ENCODE results near the gene RGS10. TPM values are rescaled to one million over a fixed set of nuclear protein-coding genes. Genes with fewer than 3 reads are reported as not detected.

RGS10 gene
- total RNA-seq, 1 experiment from 2014 or later: 22.6 TPM

DNA sequence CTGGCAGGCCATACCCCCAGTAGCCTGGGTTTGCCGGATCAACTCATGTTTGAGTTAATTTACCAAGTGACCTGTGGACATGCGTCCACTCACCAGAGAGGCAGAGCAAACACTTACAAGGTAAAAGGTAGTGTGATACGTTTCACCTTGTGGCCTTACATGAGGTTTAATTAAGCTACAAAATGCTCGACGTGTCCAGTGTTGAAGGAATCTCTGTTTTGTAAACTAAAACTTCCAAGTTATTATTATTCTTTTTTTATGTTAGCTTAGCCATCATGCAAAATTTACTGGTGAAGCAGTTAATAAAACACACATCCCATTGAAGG lies 42.9 kb downstream of the RGS10 start:
- Mint-ChIP-seq H3K27me3 (ENCODE audit: low read depth) (no peaks in the 10 kb centered on the region; the same call in 1 of the 2 replicates), H3K9me3 (no peaks in the 10 kb centered on the region), H3K27ac (no peak overlapping the region), H3K4me1 (peaks cover 8% of the 10 kb centered on the region; the same call in 1 of the 2 replicates), H3K36me3 (no peaks in the 10 kb centered on the region), H3K4me3 (no peak overlapping the region)
- ChIA-PET POLR2A (no interaction called here), CTCF (interaction anchor here (1.7 kb wide), 1 partner anchor 54 kb away, joined by 5 read pairs; no protein-coding TSS in a partner anchor)
- TF ChIP-seq NR2C2 (CRISPR knock-in tag; IDR thresholded peaks at IDR 0.05) (no peak), ZMAT4 (CRISPR knock-in tag; IDR thresholded peaks at IDR 0.05) (no peak), ATF2 (CRISPR knock-in tag; IDR thresholded peaks at IDR 0.05; ENCODE audit: borderline replicate concordance, low read depth) (no peak), ATF1 (CRISPR knock-in tag; IDR thresholded peaks at IDR 0.05) (no peak), ATF3 (CRISPR knock-in tag; conservative IDR thresholded peaks at IDR 0.05) (no peak), PRDM15 (CRISPR knock-in tag; IDR thresholded peaks at IDR 0.05) (no peak), ZSCAN18 (CRISPR knock-in tag; IDR thresholded peaks at IDR 0.05) (no peak)
- TF ChIP-seq, protein P1, sequence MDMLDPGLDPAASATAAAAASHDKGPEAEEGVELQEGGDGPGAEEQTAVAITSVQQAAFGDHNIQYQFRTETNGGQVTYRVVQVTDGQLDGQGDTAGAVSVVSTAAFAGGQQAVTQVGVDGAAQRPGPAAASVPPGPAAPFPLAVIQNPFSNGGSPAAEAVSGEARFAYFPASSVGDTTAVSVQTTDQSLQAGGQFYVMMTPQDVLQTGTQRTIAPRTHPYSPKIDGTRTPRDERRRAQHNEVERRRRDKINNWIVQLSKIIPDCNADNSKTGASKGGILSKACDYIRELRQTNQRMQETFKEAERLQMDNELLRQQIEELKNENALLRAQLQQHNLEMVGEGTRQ (CRISPR knock-in tag; IDR thresholded peaks at IDR 0.05): no peak
- ATAC-seq (no peak), DNase-seq (ENCODE audit: low spot score) (no peak)

- Mint-ChIP-seq H3K36me3 (no peaks in the 10 kb centered on the region), H3K4me3 (no peak overlapping the region), H3K27ac (no peak overlapping the region), H3K4me1 (peaks cover 8% of the 10 kb centered on the region; the same call in 1 of the 2 replicates), H3K27me3 (ENCODE audit: low read depth) (no peaks in the 10 kb centered on the region; the same call in 1 of the 2 replicates), H3K9me3 (no peaks in the 10 kb centered on the region)
- DNase-seq (ENCODE audit: low spot score): no peak
- ATAC-seq: no peak
- no peak for TF ChIP-seq RORB (CRISPR knock-in tag; IDR thresholded peaks at IDR 0.05)
- TF ChIP-seq ATF1 (CRISPR knock-in tag; IDR thresholded peaks at IDR 0.05): no peak
- TF ChIP-seq SMAD3 (CRISPR knock-in tag; IDR thresholded peaks at IDR 0.05; ENCODE audit: borderline replicate concordance): no peak
- no peak for TF ChIP-seq ZBTB21 (CRISPR knock-in tag; IDR thresholded peaks at IDR 0.05; ENCODE audit: borderline replicate concordance)
- TF ChIP-seq, protein P2, sequence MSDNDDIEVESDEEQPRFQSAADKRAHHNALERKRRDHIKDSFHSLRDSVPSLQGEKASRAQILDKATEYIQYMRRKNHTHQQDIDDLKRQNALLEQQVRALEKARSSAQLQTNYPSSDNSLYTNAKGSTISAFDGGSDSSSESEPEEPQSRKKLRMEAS (CRISPR knock-in tag; IDR thresholded peaks at IDR 0.05): no peak
- no peak for TF ChIP-seq RELA (CRISPR knock-in tag; IDR thresholded peaks at IDR 0.05; ENCODE audit: borderline replicate concordance)
- 0 out of 2 replicates have a peak, but pooled peaks have one; percentile 55 for TF ChIP-seq GABPB1 (CRISPR knock-in tag; IDR thresholded peaks at IDR 0.05)
- no peak for TF ChIP-seq GTF2I (CRISPR knock-in tag; conservative IDR thresholded peaks at IDR 0.05)
- CTCF ChIA-PET: no interaction called here
- POLR2A ChIA-PET: no interaction called here
Observed at GRCh38 chr10:119498889-119499676, 43.4 kb downstream of the RGS10 start.

Data from WTC11 (cell line).